ENCODE measurements around the gene RELN.
"Not testable (repeated sequence)": the region's sequence is repeated elsewhere in the genome, so short reads cannot be mapped to it uniquely, and the experiment has no call there.

The RELN gene

GRCh38 chr7:103854611-103855010, 134.8 kb downstream of the RELN start:
- no peak for DNase-seq (ENCODE audit: low read depth in 1 of 2, low spot score in 1 of 2)

- DNase-seq (ENCODE audit: low read depth in 1 of 2, low spot score in 1 of 2) = no peak
Observed at GRCh38 chr7:103851357-103851756, 138.1 kb downstream of the RELN start.

GRCh38 chr7:103843689-103844480, 145.6 kb downstream of the RELN start:
- DNase-seq (ENCODE audit: low read depth in 1 of 2, low spot score in 1 of 2) = no peak

- no peak for DNase-seq (ENCODE audit: low read depth in 1 of 2, low spot score in 1 of 2)
Observed at GRCh38 chr7:103833401-103833800, 156.1 kb downstream of the RELN start.

- no peak for DNase-seq (ENCODE audit: low read depth in 1 of 2, low spot score in 1 of 2)
Observed at GRCh38 chr7:103832438-103832837, 157.0 kb downstream of the RELN start.

GRCh38 chr7:103824251-103824650, 165.2 kb downstream of the RELN start:
- DNase-seq (ENCODE audit: low read depth in 1 of 2, low spot score in 1 of 2) = no peak

GRCh38 chr7:103823084-103823483, 166.4 kb downstream of the RELN start:
- DNase-seq (ENCODE audit: low read depth in 1 of 2, low spot score in 1 of 2) = no peak

- DNase-seq (ENCODE audit: low read depth in 1 of 2, low spot score in 1 of 2) = no peak
Observed at GRCh38 chr7:103821092-103821491, 168.4 kb downstream of the RELN start.

- DNase-seq (ENCODE audit: low read depth in 1 of 2, low spot score in 1 of 2) = not testable (repeated sequence)
Observed at GRCh38 chr7:103815972-103816371, 173.5 kb downstream of the RELN start.

GRCh38 chr7:103813970-103814369, 175.5 kb downstream of the RELN start:
- DNase-seq (ENCODE audit: low read depth in 1 of 2, low spot score in 1 of 2) = no peak

GRCh38 chr7:103811997-103812396, 177.5 kb downstream of the RELN start:
- no peak for DNase-seq (ENCODE audit: low read depth in 1 of 2, low spot score in 1 of 2)

GRCh38 chr7:103811290-103811689, 178.2 kb downstream of the RELN start:
- DNase-seq (ENCODE audit: low read depth in 1 of 2, low spot score in 1 of 2) = no peak

GRCh38 chr7:103810112-103810744, 179.2 kb downstream of the RELN start:
- no peak for DNase-seq (ENCODE audit: low read depth in 1 of 2, low spot score in 1 of 2)

- DNase-seq (ENCODE audit: low read depth in 1 of 2, low spot score in 1 of 2) = no peak
Observed at GRCh38 chr7:103809229-103809994, 180.0 kb downstream of the RELN start.

- no peak for DNase-seq (ENCODE audit: low read depth in 1 of 2, low spot score in 1 of 2)
Observed at GRCh38 chr7:103805346-103805745, 184.1 kb downstream of the RELN start.

- no peak for DNase-seq (ENCODE audit: low read depth in 1 of 2, low spot score in 1 of 2)
Observed at GRCh38 chr7:103803631-103804030, 185.8 kb downstream of the RELN start.

GRCh38 chr7:103799298-103799697, 190.2 kb downstream of the RELN start:
- no peak for DNase-seq (ENCODE audit: low read depth in 1 of 2, low spot score in 1 of 2)

GRCh38 chr7:103797647-103798307, 191.7 kb downstream of the RELN start:
- DNase-seq (ENCODE audit: low read depth in 1 of 2, low spot score in 1 of 2) = no peak

GRCh38 chr7:103796327-103796962, 193.0 kb downstream of the RELN start:
- no peak for DNase-seq (ENCODE audit: low read depth in 1 of 2, low spot score in 1 of 2)

- DNase-seq (ENCODE audit: low read depth in 1 of 2, low spot score in 1 of 2) = no peak
Observed at GRCh38 chr7:103795787-103796186, 193.7 kb downstream of the RELN start.

GRCh38 chr7:103795107-103795506, 194.4 kb downstream of the RELN start:
- DNase-seq (ENCODE audit: low read depth in 1 of 2, low spot score in 1 of 2) = no peak
